H1 (cell line): ENCODE data around the gene PLCB2. TPM values are rescaled to one million over a fixed set of nuclear protein-coding genes. Genes with fewer than 3 reads are reported as not detected.

Experiments
- RNF2 ChIP-seq: fragments of 200-900, 300-1000 bp; sonication (generic); IDR thresholded peaks from 2 replicates; pipeline ENCODE4 v1.7.1; 2016; ENCODE audit warnings: borderline replicate concordance, low read depth, mild to moderate bottlenecking, antibody characterized with exemption, low read length; ENCODE audit not compliant: poor library complexity, severe bottlenecking; ENCODE audit errors: missing control alignments
- polyA plus RNA-seq, 7 experiments: library from polyadenylated mRNA; depleted of rRNA in 3 of 7; stranded (reverse) in 5 of 7; unstranded in 2 of 7; fragments of >200 nt in 5 of 7; fragments of 200-250 nt in 2 of 7; gene quantifications; 1 replicate in 5 of 7; 2 replicates in 1 of 7; 4 replicates in 1 of 7; pipeline versions ENCODE4 v1.2.1 to v1.2.3, GENCODE V29; 2011 to 2013; ENCODE audit warnings: missing spikeins in 2 of 7, mixed read lengths in 2 of 7
- total RNA-seq: library from RNA; stranded (reverse); fragmentation: NEBNext Ultra II Directional; extraction: Animal tissue kit (Norgen Biotek cat#: 25700); gene quantifications from 2 replicates; pipeline ENCODE4 v1.2.1, GENCODE V29; 2021

PLCB2 gene
- total and polyA plus RNA-seq, 2 of the 8 experiments (the other 6 are each of a cell fraction or from before 2014, with no cell fraction given) = 7.2 to 8.4 TPM

DNA sequence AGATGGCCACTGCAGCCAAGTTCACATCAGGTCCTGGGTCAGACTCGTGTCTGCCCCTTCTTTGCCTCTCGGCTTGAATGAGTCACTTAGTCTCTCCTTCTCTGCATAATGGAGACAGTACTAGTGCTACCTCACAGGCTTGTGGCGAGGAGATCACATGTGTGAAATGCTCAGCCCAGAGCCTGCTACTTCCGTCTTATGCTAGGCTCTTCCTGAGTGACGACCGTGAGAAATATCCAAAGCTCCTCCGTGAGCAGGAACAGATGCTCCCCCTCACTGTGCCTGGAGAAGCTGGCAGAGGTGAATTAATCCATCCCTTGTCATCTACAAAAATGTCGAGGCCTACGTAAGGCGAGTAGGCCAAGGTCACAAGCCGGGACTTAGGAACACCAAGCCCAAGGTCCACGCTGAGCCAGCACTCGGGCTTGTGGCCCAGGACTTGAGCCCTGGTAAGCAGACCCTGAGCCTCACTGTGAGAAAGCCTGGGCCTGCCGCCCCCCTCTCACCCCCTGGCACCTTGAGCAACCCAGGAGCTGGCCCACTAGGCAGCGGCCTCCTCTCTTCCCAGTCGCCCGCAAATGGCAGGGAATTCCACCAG lies 51.0 kb downstream of the PLCB2 start (continued):
- TF ChIP-seq RNF2 = no peak
